ELF-1 (cell line): ENCODE data around the gene ZBTB16.

Experiments
- DNase-seq: peaks from one replicate; pipeline ENCODE4 v3.0.0-alpha.2; 2016; ENCODE audit warnings: low read depth, low spot score

Gene ZBTB16

DNA sequence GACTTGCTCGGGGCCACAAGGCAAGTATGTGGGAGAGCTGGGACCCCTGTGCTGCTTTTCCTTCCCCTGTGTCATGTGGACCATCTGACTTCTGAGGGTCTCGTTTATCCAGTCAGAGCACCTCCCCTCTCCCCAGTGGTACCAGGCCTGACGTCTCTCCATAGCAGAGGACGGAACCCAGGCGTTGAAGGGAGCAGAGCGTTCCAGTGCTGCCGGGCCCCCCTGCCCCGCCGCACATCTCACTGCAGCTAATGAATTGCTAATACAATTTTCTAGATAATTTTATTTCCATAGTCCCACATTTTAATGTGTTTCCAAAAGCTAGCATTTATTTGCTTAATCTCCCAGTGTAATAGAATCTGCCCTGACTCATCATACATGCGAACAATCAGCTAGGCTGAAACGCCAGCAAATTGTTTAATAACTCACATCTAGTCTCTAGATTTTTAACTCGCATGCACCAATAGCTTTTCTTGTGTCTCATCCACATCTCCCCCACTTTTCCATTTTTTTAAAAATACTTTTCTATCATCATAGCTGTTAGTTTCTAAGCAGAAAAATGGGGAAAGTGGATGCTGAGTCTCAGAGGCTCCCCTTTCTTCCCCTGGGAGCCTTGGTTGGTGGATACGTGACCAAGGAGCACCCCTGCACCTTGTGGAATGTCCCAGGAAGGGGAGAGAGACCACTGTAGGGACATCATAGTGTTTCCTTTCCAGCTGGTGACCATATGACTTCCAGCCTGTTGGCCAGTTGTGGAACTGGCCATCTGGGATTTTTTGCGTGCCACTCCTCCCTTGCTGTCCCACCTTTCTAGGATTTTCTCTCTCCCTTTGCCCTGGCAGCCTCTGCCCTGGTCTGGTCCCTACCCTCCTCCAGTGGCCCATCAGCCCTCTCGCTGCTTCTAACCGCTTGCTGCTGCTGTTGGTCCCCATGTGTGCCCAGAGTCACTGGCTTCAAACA lies 178.1 kb downstream of the ZBTB16 start:
- DNase-seq = no peak

DNA sequence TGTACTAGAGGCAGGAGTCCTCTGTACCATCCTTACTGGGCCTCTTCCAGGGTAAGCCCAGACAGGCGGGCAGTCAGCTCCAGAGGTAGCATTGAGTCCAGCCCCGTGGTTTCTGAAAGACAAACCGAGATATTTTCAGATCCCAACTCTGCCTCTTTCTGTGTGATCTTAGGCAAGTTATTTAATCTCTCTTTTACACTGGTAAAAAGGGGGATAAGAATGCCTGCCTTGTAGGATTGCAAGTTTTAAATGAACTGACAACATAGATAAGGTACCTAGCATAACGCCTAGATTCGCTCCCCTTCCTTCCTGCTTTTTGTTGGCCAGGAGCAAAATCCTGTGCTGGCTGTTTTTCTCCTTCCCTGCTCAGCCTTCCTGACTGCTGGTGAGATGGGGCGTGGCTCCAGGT lies 180.2 kb downstream of the ZBTB16 start:
- no peak for DNase-seq

DNA sequence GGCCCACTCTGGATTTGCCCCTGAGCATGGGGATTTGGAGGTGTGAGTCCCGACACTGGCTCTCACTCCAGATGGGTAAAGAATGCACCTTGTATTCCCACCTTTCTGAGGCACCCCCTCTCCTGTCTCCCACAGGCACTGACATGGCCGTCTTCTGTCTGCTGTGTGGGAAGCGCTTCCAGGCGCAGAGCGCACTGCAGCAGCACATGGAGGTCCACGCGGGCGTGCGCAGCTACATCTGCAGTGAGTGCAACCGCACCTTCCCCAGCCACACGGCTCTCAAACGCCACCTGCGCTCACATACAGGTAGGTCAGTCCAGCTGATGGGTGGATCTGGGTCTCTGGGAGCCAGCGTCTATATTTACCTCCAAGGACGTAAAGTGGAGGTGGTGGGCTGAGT lies 182.5 kb downstream of the ZBTB16 start:
- DNase-seq = no peak

DNA sequence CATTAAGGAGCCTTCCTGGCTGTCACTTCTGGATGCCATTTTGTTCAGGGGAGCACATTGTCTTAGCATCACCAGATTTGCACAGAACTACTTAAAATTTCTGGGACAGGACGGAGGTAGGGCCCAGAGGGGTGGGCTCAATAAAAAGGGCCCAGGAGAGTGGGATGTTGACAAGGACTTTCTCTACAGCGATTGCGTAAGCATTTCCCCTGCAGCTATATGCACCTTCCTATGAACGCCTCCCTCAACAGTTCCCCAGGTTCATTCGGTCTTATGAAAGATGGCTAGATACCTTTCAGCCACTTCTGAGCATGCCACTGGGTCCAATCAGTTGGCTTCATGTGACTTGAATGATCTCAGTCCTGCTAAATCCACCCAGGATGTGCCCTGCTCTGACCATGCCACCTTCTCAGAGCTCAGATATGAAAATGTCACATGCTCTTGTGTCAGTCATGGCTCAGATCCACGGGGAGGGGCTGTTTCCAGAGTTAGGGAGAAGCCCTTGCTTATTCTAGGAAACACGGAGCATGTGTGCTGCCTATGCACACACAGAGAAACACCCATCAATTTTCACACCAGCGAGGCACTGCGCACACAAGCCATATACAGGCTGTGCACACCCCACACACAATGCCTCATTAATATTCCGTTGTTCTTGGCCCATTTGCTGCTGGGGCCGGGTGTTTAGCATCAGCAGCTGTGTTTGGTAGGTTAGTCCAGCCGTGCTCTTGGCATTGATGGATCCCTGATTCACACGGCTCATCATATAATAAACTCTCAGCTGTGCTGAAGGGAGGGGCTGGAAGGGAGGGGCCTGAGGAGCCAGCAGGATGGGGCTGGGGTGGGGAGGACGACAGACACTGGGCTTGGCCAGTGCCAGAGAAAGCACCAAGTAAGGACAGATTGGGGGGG lies 184.2 kb downstream of the ZBTB16 start:
- DNase-seq = no peak

- DNase-seq = no peak
Measured at GRCh38 chr11:114244726-114245394, 185.3 kb downstream of the ZBTB16 start.

GRCh38 chr11:114246321-114247069 lies 187.0 kb downstream of the ZBTB16 start:
- no peak for DNase-seq

GRCh38 chr11:114247070-114247789 lies 187.7 kb downstream of the ZBTB16 start:
- no peak for DNase-seq

DNA sequence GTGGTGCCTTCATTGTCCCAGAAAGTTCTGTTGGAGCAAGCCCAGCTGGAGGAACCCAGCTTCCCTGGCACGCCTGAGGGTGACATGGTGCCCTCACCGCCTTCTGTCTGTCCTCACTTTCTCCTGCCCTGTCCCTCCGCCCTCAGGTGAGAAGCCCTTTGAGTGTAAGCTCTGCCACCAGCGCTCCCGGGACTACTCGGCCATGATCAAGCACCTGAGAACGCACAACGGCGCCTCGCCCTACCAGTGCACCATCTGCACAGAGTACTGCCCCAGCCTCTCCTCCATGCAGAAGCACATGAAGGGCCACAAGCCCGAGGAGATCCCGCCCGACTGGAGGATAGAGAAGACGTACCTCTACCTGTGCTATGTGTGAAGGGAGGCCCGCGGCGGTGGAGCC lies 190.7 kb downstream of the ZBTB16 start:
- no peak for DNase-seq

GRCh38 chr11:114250993-114251814 lies 191.7 kb downstream of the ZBTB16 start:
- peak; percentile 28 for DNase-seq

- peak; percentile 26 for DNase-seq
Measured at GRCh38 chr11:114251815-114252337, 192.4 kb downstream of the ZBTB16 start.

DNA sequence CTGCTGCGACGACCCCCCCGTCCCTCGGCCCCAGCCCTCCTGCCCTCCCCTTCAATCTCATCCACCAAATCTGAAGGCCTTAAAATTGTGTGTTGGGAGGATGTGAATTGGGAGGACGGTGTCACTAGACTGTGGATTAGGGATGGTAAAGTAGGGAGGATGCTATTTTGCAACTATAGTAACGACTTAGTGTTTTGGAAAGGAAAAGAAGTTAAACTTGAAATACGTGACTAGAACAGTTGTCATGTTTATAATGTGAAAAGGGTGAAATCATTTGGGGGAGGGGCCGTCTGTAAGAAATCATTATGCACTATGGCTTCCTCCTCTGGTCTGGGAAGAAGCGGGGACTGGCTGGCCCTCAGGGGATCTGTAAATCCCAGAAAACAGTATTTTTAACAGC lies 193.3 kb downstream of the ZBTB16 start:
- DNase-seq = no peak

- DNase-seq = no peak
Measured at GRCh38 chr11:114253771-114254170, 194.3 kb downstream of the ZBTB16 start.

GRCh38 chr11:114254571-114255146 lies 195.1 kb downstream of the ZBTB16 start:
- no peak for DNase-seq

- no peak for DNase-seq
Measured at GRCh38 chr11:114255289-114255688, 195.8 kb downstream of the ZBTB16 start.

GRCh38 chr11:114256176-114256966 lies 196.9 kb downstream of the ZBTB16 start:
- DNase-seq = peak; percentile 64

DNA sequence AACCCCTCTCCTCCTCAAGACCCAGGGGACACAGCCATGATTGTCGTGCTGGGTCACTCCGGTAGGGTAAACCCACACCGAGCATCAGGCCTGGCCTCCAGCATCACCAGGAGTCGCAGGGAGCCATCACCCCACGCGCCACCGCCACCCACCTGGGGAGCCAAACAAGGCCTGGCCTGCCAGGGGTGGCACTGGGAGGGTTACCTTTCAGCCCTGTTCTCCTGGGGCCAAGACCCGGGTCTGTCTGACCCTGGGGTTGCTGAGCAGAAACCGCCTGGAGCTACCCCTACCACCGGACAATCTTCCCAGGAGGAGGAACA lies 197.4 kb downstream of the ZBTB16 start:
- DNase-seq = peak; percentile 30

- DNase-seq = peak; percentile 79
Measured at GRCh38 chr11:114257621-114258558, 198.4 kb downstream of the ZBTB16 start.
